ENCODE data around the gene ATRX.

GRCh38 chrX:77698242-77698641 lies 87.8 kb downstream of the ATRX start:
- TF ChIP-seq, protein P1, sequence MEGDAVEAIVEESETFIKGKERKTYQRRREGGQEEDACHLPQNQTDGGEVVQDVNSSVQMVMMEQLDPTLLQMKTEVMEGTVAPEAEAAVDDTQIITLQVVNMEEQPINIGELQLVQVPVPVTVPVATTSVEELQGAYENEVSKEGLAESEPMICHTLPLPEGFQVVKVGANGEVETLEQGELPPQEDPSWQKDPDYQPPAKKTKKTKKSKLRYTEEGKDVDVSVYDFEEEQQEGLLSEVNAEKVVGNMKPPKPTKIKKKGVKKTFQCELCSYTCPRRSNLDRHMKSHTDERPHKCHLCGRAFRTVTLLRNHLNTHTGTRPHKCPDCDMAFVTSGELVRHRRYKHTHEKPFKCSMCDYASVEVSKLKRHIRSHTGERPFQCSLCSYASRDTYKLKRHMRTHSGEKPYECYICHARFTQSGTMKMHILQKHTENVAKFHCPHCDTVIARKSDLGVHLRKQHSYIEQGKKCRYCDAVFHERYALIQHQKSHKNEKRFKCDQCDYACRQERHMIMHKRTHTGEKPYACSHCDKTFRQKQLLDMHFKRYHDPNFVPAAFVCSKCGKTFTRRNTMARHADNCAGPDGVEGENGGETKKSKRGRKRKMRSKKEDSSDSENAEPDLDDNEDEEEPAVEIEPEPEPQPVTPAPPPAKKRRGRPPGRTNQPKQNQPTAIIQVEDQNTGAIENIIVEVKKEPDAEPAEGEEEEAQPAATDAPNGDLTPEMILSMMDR (conservative IDR thresholded peaks at IDR 0.05; ENCODE audit: low read length), result no peak
- no peak for TF ChIP-seq EZH2phosphoT487 (IDR thresholded peaks at IDR 0.05; ENCODE audit: borderline replicate concordance, low read depth, low read length)

Measured in OCI-LY7 (cell line).